Stimulated activated CD8-positive, alpha-beta memory T cell treated with anti-CD3 and anti-CD28 coated beads, Interleukin-15, amount 100 ng/mL, for 4 hours (primary cell): Measurements from ENCODE around the gene ITM2B.

Experiments
- DNase-seq, 2 donors: peaks; one replicate each; pipeline ENCODE4 v3.0.0-alpha.2; 2020; ENCODE audit warnings: low read depth in 2 of 2

The ITM2B gene

GRCh38 chr13:48258430-48258829 is 25.4 kb downstream of the ITM2B start:
- DNase-seq, result no peak

GRCh38 chr13:48260970-48261369 is 28.0 kb downstream of the ITM2B start:
- DNase-seq, result no peak

GRCh38 chr13:48263196-48263595 is 30.2 kb downstream of the ITM2B start:
- no peak for DNase-seq

GRCh38 chr13:48264058-48264457 is 31.1 kb downstream of the ITM2B start:
- no peak for DNase-seq

GRCh38 chr13:48265217-48265815 is 32.3 kb downstream of the ITM2B start:
- DNase-seq, result peak in 1 of 2 donors; percentile 5

- DNase-seq, result no peak
Observed at GRCh38 chr13:48266150-48266549, 33.1 kb downstream of the ITM2B start.

- no peak for DNase-seq
Observed at GRCh38 chr13:48266701-48267639, 34.0 kb downstream of the ITM2B start.

- DNase-seq, result no peak
Observed at GRCh38 chr13:48268019-48268418, 35.0 kb downstream of the ITM2B start.

GRCh38 chr13:48273346-48273745 is 40.3 kb downstream of the ITM2B start:
- no peak for DNase-seq

GRCh38 chr13:48275507-48275906 is 42.5 kb downstream of the ITM2B start:
- no peak for DNase-seq

- DNase-seq, result no peak
Observed at GRCh38 chr13:48278806-48279205, 45.8 kb downstream of the ITM2B start.

GRCh38 chr13:48281556-48281955 is 48.5 kb downstream of the ITM2B start:
- DNase-seq, result no peak

GRCh38 chr13:48291730-48292129 is 58.7 kb downstream of the ITM2B start:
- no peak for DNase-seq

- DNase-seq, result no peak
Observed at GRCh38 chr13:48292650-48293049, 59.6 kb downstream of the ITM2B start.

- no peak for DNase-seq
Observed at GRCh38 chr13:48294653-48295052, 61.6 kb downstream of the ITM2B start.

GRCh38 chr13:48295271-48295670 is 62.3 kb downstream of the ITM2B start:
- no peak for DNase-seq

GRCh38 chr13:48296528-48296927 is 63.5 kb downstream of the ITM2B start:
- no peak for DNase-seq

- no peak for DNase-seq
Observed at GRCh38 chr13:48297131-48297786, 64.3 kb downstream of the ITM2B start.

GRCh38 chr13:48299591-48299990 is 66.6 kb downstream of the ITM2B start:
- DNase-seq, result no peak

GRCh38 chr13:48302871-48303358 is 69.9 kb downstream of the ITM2B start:
- no peak for DNase-seq

GRCh38 chr13:48303359-48304142 is 70.5 kb downstream of the ITM2B start, which contains the start of gene RB1:
RB1 (plus strand) TSS chr13:48303751; CDS start chr13:48303913, 162 bp downstream.
- DNase-seq, result peak; percentile 74 to 82
